NCI-H446 (cell line): ENCODE data around the gene NOL6.

Source experiments
- DNase-seq, 2 experiments: peaks; one replicate each; lab custom pipeline; 2025; lab: John Stamatoyannopoulos, UW

NOL6 gene

GRCh38 chr9:33450621-33451146, 23.0 kb downstream of the NOL6 start:
- no peak for DNase-seq

DNA sequence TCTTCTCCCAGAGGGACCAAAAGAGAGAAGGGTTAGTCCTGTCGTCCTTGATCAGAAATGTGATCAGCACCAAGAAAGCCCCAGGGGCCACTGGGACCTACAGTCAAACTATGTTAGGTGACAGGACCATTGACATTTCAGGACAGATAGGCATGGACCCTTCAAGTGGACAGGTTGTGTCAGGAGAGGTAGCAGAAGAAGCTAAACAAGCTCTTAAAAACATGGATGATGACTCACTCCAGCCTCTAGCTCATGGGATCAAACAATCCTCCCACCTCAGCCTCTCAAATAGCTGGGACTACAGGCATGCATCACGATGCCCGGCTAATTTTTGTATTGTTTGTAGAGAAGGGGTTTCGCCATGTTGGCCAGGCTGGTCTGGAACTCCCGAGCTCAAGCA, 24.0 kb downstream of the NOL6 start:
- no peak for DNase-seq

DNA sequence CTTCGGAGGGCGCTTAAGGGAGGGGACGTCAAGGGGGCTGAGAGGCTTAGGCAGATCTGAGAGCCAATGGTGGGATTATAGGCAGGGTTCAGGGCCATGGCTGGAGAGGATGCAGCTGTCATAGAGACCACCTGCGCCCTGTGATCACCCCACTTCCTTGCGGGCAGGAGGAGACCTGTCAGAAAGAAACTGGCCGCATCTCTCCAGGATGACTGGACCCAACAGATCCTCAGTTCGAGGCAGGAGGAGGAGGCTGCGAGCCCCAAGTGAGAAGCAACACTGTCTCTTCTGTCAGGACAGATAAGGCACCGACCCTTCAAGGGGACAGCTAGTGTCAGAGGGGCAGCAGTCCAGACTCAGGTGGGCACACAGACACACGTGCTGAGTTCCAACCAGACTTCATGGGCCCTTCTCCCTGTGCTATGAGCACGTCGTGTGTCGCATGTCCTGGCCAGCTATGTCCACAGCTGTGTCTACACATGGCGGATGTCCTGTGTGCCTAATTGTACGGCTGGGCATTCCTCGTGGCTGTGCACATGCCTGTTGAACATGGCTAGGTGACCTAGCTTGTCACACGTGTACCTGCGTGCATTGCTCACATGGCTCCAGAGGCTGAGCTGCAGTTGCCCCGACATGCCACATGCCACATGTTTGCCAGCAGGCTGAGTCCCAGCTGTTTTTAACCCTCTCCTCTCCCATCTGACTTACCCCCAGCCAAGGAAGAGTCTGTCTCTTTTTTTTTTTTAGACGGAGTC, 25.7 kb downstream of the NOL6 start:
- DNase-seq = no peak

GRCh38 chr9:33446946-33447798, 26.6 kb downstream of the NOL6 start, which contains the start of gene AQP3:
TSS of gene AQP3 (minus strand) at chr9:33447593. CDS start at chr9:33447530, 63 bp downstream.
- peak; percentile 41 to 72 for DNase-seq

DNA sequence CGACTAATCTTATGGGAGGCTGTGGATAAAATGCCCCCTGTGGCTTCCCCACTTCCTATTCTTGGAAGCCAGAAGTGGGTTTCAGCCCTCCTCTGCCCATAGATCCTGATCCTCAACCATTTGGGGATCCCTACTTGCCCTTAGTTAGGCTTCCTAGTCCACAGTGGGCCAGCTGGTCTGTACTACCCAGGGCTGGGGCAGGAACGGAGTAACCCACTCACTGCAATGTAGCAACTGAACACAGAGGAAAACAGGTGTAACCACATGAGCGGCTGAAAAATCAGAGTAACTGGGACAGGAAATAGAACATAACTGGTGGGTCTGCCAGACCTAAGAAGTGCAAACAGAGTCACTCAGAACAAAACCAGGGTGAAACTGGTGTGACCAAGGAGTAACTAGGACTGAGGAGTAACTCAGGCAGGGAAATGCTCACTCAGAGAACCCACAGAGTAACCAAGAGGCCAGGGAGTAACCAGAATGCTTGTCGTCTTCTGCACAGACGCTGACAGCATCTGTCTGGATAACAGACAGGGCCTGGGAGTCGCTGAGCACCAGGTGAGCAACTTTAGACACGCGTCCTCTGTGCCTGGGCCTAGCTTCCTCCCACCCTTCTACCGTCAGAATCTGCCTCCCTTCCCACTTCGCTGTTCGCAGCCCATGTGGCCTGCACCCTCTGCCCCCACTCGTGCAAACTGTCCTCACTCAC, 27.3 kb downstream of the NOL6 start:
- DNase-seq = no peak

DNA sequence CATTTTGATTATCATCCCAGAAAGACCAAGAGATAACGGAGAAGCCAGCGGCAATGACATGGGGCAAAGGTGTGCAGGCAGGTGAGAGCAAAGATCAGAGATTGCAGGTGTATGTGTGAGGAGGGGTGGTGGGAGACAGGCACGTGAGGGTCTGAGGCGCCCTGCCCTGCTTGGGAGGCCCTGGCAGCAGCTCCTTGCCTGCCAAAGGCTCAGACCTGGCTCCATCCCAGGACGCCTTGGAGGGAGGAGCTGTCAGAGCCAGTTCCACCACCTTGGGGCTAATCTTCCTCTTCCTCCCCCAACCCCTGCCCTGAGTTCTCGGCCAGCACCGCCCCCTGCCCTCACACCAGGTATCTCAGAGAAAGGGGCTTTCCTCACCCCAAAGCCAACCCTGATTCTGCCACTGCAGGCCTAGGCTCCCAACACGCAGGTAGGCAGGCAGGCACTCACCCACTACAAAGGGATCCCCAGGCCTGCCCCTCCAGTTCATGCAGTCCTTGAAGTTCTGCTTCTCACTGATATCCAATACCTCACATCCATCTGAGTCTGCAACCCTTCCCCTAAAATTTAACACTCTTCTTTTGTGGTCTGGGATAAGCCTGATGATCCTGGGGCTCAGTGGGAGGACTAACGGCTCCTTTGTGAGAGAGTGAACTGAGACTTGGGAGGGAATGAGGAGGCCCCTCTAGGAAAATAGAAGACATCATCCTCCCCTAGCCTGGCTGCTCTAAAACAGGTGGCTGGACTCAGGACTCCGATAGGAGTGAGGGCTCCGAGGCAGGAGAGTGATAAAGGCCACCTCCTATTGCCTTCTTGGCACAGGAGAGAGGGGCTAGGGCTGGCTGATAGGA, 28.1 kb downstream of the NOL6 start:
- no peak for DNase-seq

DNA sequence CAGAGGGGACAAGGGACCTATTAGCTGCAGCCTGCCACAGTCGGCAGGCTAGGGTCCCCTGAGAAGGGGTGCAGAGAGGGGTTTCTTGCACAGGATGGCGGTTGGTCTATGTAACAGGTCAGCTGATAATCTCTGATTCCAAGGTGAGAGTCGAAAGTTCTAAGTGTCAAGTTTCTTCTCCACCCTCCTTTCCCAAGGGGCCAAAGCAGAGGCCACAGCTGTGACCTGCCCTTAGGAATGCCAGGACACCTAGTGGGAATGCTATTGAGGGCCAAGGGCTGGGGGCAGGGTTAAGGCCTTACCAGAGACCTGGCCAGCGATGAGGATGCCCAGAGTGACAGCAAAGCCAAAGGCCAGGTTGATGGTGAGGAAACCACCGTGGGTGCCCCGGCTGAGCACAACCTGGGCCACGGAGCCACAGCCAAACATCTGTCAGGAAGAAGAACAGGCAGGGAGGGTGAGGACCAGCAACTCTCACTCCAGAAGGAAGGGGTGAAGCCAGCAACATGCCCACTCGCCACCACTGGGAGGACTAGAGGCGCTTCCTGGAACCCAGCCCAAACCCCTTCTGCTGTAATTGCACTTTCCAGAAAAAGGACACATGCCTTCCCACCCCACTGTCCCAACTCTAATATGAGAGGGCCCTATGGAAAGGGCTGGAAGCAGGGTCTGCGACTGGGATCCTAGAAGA, 30.1 kb downstream of the NOL6 start:
- no peak for DNase-seq

DNA sequence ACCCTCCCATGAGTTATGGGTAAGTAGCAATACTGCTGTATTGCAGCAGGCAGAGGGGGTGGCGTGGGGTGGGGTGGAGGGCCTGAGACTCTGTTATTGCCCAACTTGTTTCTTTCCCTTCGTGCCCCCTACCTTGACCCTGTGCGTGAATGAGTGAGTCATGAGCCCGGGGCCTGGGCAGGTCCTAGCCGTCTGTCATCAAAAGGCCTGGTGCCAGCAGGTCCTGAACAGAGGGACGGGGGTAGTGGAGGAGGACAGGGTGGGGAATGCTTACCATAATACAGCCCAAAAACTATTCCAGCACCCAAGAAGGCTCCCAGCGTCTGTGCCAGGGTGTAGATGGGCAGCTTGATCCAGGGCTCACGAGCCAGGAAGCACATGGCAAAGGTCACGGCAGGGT, 30.7 kb downstream of the NOL6 start:
- no peak for DNase-seq

DNA sequence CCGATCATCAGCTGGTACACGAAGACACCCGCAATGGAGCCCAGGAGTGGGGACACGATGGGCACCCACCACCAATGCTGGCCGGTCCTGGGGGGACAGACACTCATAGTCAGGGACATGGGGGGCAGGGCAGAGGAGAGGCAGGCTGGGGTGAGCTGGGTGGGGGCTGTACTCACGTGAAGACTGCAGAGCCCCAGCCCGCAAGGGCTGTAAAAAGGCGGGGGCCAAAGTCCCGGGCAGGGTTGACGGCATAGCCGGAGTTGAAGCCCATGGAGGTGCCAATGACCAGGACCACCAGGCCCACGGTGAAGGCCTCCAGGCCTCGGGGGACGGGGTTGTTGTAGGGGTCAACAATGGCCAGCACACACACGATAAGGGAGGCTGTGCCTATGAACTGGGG, 31.6 kb downstream of the NOL6 start:
- DNase-seq = no peak

DNA sequence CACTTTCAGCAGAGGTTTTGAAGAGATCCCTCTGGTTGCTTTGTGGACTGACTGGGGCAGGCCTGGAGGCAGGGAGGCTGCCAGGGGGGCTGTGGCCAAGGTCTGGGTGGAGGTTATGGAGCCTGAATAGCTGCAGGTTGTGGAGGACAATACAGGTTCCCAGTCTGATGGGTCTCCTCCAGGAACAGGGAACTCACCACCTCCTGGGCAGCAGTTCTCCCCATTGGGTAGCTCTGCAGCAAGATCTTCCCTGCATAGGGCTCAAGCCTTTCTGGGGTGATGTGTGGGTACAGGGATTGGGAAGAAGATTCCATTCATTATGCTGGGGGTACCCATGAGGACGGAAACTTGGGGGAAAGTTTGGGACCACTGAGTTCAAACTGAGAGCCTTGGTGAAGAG, 33.1 kb downstream of the NOL6 start:
- no peak for DNase-seq

DNA sequence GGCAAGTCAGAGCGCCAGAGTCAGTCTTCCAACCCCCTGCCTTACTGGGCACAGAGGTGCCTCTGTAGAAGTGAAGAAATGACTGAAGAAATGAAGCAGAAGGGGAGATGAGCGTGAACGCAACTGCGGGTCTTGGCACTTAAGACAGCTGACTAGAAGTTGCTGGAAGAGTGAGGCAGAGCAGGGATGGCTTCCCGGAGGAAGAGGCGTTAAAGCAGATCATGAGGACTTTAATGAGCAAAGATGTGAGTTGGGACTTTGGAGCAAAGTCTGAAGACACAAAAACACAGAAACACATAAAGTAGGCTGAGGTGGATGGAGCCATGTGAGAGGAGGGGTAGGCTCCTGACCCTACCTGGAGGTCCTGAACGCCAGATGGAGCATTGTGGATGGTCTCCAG, 33.5 kb downstream of the NOL6 start:
- DNase-seq = no peak

DNA sequence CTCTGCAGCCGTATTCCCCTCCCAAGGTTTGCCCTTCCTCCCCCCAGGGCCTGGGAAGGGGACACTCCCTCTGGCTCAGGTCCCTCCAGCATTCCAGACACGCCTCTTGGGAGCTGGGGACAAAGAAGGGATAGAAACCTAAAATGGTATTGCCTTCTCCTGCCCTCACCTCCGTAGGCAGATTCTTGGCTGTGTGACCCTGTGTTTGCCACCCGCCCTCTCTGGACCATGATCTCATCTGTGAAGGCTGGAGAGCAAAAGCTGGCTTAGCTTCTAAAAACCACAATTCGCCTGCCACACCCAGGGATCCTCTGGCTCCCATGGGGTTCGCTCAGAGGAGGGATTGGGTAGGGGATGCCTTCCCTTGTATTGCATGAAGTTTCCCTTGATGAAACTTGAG, 34.0 kb downstream of the NOL6 start:
- DNase-seq = no peak

DNA sequence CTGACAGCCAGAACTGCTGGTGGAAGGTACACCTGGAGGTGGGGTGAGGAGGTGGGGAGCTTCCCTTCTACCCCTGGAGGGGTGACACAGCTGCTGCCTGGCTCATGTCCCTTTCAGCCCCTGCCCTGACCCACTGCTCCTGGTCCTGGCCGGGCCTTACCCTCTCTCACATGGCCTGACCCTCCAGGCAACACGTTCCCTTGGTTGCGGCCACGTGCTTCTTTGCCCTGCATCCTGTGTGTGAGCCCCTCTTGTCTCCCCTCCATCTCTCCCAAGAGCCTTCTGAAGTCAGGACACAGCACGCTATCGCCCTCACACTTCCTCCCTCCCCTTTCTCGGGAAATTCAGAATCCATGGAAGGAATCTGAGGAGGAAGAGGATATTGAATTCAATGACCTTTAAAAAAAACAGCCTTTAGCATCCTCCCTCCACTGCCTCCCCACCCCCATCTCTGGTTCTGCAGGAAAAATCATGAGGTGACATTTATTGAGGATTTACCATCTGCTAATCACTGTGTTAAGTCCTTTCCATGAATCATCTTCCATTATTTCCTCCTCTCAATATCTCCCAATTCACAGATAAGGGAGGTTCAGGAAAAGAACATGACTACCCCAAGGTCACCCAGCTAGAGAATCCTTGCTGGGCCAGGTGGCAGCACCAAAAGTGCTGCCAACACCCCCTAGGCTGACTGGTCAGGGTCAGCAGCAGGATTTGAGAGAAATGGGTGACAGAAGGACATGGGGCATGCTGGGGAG, 34.6 kb downstream of the NOL6 start:
- DNase-seq = no peak

- no peak for DNase-seq
Observed at GRCh38 chr9:33437898-33438297, 35.8 kb downstream of the NOL6 start.

DNA sequence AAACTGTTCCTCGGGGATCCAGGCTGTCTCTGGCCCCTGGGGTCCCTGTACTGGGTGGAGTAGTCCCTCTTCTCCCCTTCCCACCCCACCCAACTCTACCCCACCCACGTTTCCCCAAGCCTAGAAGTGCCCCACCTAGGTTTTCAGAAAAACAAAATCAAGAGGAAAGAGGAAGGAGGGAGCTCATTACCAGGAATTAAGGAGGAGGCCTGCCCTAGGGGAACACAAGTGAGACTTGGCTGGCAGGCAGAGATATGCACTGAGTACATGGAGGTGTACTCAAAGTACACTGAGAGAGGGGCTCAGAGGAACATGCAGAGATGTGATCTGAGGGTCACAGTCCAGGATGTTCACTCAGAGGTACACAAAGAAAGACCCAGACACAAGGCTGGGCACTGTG, 36.5 kb downstream of the NOL6 start:
- DNase-seq = no peak

DNA sequence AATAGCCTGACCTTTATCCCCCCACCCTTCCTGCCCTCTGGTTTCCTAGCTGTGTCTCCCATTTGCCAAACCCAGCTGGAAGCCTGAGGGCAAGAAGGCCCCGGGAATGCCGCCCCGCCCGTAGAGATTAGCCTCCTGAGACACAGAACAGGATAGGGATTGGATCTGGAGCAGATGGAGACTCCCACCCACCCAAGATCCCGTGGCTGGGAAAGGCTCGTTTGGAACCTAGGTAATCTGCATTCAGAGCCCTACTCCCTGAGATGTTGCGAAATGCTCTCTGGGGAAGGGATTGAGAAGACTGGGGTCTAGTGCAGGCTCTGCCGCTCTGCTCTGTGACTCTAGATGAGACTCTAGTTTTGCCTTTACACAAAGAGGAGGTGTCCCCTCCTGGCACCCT, 37.3 kb downstream of the NOL6 start:
- DNase-seq = no peak

GRCh38 chr9:33435821-33436277, 37.9 kb downstream of the NOL6 start:
- no peak for DNase-seq

DNA sequence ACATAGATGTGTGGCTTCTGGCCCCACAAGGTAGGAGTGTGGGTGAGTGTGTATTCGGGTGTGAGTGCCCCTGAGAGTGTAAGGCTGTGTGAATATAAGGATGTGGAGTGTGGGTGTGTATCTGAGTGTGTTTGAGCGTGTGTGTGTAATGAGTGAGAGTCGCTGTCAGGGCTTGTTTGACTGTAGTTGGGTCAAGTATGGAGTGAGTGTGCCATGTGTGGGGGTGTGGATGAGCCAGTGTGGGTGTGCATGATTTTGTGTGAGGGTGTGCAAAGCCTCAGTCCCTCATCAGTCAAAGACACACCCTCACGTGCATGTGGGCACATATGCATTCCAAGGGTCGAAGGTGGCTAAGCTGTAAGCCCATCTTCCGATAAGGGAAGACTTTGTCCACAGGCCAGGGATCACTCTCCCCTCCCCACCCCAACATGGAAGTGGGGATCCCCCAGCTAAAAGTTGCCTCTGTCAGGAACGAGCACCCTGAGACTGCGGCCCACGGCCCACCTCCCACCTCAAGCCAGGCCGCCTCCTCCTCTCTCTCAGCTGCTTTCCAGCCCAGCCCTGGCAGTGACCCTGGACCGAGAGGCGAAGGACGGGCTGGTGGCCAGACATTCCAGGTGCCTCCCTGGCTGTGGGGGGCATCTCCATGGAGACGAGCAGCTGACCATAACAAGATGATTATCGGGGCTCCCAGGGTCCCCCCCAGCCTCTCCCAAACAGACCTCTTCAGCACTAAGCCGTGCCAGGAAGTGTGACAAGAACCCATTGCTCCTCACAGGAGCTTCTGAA, 39.2 kb downstream of the NOL6 start:
- no peak for DNase-seq

- no peak for DNase-seq
Observed at GRCh38 chr9:33433871-33434270, 39.9 kb downstream of the NOL6 start.
